GM19468 (cell line): ENCODE measurements around the gene FAM131A.

Experiments used
- ATAC-seq: cut with Tn5 transposase; IDR thresholded peaks from one replicate; pipeline ENCODE4 v1.9.1; 2021; ENCODE audit warnings: mild to moderate bottlenecking, moderate library complexity, moderate number of reproducible peaks; ENCODE audit not compliant: unreplicated experiment; ENCODE audit errors: extremely low read depth

FAM131A gene

GRCh38 chr3:184387174-184387714 lies 49.8 kb downstream of the FAM131A start:
- no peak for ATAC-seq

GRCh38 chr3:184388164-184388935 lies 51.0 kb downstream of the FAM131A start:
- ATAC-seq = no peak

GRCh38 chr3:184388936-184389230 lies 51.5 kb downstream of the FAM131A start:
- no peak for ATAC-seq

- no peak for ATAC-seq
These were observed 52.0 kb downstream of the FAM131A start for GRCh38 chr3:184389384-184389783.

GRCh38 chr3:184389935-184390528 lies 52.6 kb downstream of the FAM131A start:
- no peak for ATAC-seq

- no peak for ATAC-seq
These were observed 53.9 kb downstream of the FAM131A start for GRCh38 chr3:184391266-184391665.

GRCh38 chr3:184395320-184395660 lies 57.9 kb downstream of the FAM131A start:
- ATAC-seq = no peak
